Activated CD4-positive, CD25-positive, alpha-beta regulatory T cell treated with anti-CD3 and anti-CD28 coated beads, Interleukin-2, amount 50 U/mL, for 72 hours (primary cell): ENCODE measurements around the gene PURA.

ENCODE experiments used
- DNase-seq: peaks from one replicate; pipeline ENCODE4 v3.0.0; 2021

PURA gene

DNA sequence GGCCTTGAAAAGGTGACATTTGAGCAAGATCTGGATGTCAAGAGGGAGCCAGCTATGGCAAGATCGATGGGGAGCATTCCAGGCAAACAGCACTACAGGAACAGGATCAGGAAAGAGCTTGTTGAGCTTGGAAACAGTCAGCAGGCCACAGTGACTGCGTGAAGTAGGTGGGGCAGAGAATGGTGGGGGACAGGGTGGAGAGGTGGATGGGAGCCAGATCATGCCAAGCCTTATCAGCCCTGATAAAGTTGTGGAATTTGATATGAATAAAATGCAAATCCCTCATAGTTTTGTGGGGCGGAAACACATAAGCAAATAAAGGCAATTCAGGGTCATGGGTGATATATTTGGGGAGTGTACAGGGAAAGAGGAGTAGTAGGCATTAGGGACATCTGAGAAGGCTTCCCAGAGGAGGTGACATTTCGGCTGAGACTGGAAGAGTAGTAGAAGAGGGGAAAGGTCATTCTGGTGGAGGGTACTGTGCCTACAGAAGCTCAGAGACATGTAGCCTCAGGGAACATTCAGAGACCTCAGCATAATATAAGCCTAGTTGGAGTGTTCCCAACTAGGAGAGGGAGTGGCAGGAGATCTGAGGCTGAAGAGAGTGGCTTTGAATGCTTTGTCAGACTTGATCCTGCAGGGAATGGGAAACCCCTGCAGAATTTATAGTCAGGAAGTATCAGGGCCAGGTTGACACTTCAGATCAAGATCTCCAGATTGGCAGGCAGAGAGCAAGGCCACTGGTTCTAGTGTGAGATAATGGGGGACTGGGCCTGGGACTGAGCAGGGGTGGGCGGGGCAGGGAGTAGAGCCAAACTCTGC lies 51.4 kb downstream of the PURA start:
- DNase-seq: no peak

GRCh38 chr5:140165923-140166270 lies 52.0 kb downstream of the PURA start:
- no peak for DNase-seq

DNA sequence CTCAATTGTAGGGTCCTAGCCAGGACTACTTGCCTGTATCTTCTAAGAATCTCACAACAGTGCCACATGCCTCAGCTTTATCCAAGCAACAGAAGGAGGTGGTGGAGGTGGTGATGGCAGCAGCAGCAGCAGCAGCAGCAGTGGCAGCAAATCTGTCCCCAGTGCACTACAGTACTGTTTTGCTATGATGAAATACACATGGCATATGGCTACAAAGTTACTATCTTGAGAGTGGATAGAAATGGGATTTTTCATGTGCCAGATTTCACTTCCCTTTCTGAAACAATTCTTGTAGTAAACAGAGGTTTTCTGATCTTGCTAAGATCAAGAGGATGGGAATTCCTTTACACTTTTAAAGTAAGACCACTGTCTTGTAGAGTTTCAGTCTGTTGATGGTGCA lies 53.0 kb downstream of the PURA start:
- DNase-seq: no peak

GRCh38 chr5:140168371-140168770 lies 54.5 kb downstream of the PURA start:
- DNase-seq: no peak

- no peak for DNase-seq
Measured at GRCh38 chr5:140169410-140169809, 55.5 kb downstream of the PURA start.

DNA sequence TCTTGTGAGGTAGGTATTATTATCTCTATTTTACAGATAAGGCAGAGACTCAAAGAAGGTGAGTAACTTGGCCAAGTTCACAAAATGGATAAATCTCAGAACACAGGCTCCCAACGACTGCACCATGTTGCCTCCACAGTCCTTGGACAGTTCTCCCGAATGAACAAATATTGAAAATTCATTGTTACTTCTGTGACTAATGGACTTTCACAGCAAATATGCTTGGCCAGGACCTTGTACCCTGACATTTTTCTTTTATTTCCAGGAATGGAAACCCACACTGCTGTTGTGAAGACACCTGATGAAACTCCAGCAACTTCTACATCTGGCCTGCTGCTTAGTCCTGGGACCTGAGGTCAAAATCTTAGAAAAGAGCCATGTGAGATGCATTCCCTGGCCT lies 58.6 kb downstream of the PURA start:
- no peak for DNase-seq

DNA sequence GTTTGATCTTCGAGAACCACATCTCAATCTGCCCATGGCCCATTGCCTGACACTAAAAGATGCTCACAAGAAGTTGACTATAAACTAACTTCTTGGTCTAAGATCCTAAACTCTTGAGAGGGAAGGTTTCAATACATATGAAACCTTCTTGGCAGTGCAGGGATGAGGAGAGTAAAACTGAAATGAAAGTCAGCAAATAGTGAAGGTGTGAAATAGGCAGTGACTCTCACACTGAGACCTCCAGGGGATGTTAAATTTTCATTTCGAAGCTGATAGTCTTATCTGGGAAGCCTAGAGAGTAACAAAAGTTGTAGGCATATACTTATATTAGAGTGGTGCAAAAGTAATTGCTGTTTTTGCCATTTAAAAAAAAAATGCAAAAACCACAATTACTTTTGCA lies 60.1 kb downstream of the PURA start:
- DNase-seq: no peak

- DNase-seq: peak; percentile 96
Measured at GRCh38 chr5:140174465-140175366, 60.8 kb downstream of the PURA start, which contains the start of gene CYSTM1. TSS of gene CYSTM1 (plus strand) at chr5:140175188. CDS start at chr5:140194466, 19,278 bp downstream.
